SIG-M5 (cell line): ENCODE measurements around the gene PHACTR3.
"Not testable (repeated sequence)": the region's sequence is repeated elsewhere in the genome, so short reads cannot be mapped to it uniquely, and the experiment has no call there.

Source experiments
- DNase-seq: peaks from one replicate; lab custom pipeline; 2025; lab: John Stamatoyannopoulos, UW

PHACTR3 gene

GRCh38 chr20:59863058-59863457 lies 258.7 kb downstream of the PHACTR3 start:
- no peak for DNase-seq

DNA sequence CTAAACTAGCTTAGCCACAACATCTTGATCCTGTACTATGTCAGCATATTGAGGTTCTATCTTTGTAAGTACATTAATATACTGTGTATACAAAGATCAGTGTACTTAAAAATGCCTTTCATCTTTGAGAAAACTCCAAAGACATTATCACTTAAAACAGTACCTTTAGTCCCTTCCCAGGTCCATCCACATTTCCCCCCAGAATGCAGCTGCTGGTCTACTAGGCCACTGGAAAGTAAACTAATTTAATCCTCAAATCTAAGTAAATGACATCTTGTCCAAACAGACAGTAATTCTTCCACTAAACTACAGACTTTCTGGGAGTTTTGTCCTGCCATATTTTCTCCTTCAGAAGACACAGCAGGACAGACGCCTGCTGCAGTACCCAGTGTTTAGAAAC lies 260.4 kb downstream of the PHACTR3 start:
- no peak for DNase-seq

DNA sequence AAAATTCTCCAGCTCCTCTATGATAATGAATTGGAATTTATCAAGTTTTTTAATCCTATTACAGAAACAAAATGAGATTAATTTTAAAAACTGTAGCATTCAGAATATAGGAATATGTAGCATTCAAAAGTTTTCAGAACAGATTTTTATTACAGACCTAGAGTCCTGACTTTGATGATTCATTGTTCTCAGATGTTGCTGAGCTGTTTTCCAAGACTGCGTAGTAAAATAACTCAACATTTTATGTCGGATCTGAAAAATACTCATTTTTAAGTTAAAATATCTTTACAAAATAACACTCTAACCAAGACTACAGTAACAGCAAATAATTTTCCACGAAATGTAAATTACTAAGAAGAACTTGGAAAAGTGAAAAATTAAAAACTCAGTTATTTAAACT lies 262.0 kb downstream of the PHACTR3 start:
- DNase-seq = no peak

DNA sequence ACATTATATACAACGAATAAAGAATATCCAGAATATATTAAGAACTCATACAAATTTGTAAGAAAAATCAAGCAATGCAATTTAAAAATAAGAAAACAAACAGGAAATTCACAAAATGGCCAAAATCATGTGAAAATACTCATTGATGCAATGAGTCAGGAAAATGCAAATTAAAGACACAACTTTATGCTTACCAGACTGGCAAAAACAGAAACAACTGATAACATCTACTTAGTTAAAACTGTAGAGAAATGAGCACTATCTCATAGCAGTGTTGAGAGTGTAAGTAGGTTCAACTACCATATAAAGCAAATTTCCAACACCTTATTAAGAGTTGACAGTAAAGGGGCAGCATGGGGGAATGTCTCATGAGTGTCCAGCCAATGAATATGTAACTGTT lies 266.8 kb downstream of the PHACTR3 start:
- DNase-seq = no peak

GRCh38 chr20:59873409-59873808 lies 269.1 kb downstream of the PHACTR3 start:
- no peak for DNase-seq

GRCh38 chr20:59880198-59880597 lies 275.9 kb downstream of the PHACTR3 start:
- DNase-seq = no peak

DNA sequence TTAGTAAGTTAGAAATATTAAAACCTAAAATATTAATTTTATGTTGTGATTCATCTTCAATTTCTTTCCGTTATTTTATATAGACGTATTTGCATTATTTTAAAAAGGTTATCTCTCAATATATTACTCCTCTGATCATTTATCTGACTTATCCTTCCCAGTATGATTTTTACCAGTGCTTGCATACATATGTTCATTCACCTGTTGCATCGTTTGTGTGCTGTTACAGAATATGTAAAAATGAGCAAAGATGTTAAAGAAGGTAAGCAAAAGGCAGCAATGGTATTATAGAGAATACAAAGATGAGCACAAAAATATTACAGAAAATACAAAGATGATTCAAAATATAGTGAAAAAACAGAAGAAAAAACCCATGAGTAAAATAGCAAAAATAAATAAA lies 280.2 kb downstream of the PHACTR3 start:
- DNase-seq = no peak

- DNase-seq = no peak
Observed at GRCh38 chr20:59888050-59888449, 283.7 kb downstream of the PHACTR3 start.

DNA sequence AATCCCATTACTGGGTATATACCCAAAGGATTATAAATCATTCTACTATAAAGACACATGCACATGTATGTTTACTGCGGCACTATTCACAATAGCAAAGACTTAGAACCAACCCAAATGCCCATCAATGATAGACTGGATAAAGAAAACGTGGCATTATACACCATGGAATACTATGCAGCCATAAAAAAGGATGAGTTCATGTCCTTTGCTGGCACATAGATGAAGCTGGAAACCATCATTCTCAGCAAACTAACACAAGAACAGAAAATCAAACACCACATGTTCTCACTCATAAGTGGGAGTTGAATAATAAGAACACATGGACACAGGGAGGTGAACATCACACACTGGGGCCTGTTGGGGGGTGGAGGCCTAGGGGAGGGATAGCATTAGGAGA lies 285.7 kb downstream of the PHACTR3 start:
- not testable (repeated sequence) for DNase-seq

DNA sequence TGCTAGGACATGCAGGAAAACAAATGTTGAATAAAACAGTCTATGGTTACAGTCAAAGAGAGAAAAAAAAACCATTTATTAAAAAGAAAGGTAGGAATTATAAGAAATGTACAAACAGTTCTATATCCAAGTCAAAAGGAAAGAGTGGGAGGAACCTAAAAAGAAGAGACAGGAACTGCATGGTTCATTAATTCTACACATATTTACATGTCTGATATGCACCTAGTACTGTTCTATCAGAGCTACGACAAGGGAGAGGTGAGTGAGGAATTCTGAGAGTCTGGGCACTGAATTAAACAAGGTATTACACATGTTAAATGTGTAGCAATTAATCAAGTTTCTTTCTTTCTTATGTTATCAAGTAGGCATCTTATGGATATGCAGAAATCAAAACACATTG lies 287.2 kb downstream of the PHACTR3 start:
- no peak for DNase-seq

DNA sequence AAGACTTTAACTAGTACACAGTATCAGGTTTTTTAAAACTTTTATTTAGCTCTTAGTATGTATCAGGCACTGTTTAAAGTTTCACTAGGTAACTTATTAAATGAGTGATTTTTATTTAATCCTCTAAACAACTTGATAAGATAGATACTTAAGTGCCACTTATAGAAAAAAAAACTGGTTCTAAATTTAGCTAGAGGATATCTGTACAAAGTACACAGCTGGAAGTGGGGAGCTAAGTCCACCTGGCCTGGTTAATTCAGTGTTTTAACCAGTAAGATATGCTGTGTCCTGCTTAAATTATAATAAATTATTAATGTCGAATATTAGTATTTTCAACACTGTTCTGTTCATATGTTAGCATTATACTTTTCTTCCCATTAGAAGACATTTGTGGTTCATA lies 291.6 kb downstream of the PHACTR3 start:
- no peak for DNase-seq
